Right lobe of liver (tissue), 6 donors: Measurements from ENCODE around the gene MRPS14. TPM values are rescaled to one million over a fixed set of nuclear protein-coding genes. Genes with fewer than 3 reads are reported as not detected.

Experiments
- ATAC-seq, 4 donors: fragments of 200-7000 bp; cut with Tn5 transposase; one replicate each; pipeline ENCODE4 v1.9.1; 2020; ENCODE audit warnings: mild to moderate bottlenecking in 4 of 4, moderate library complexity in 4 of 4
- DNase-seq, 3 donors: peaks; one replicate each; pipeline ENCODE4 v3.0.0-alpha.2; 2020
- H3K27ac ChIP-seq, 3 donors: fragments of 200-600 bp; one replicate each; pipeline ENCODE4 v1.8.0; 2022
- H3K27me3 ChIP-seq, 2 donors: fragments of 200-600 bp; one replicate each; pipeline ENCODE4 v1.8.0; 2022
- H3K36me3 ChIP-seq, 4 donors: fragments of 200-600 bp; sonication (generic) in 1 of 4; one replicate each; pipeline versions ENCODE4 v1.5.1 to v1.8.0; 2017 to 2022; ENCODE audit warnings: control low read depth in 1 of 4
- H3K4me1 ChIP-seq, 4 donors: fragments of 200-600 bp; sonication (generic) in 1 of 4; one replicate each; pipeline versions ENCODE4 v1.5.1 to v1.8.0; 2017 to 2022; ENCODE audit warnings: control low read depth in 1 of 4
- H3K4me3 ChIP-seq, 3 donors: fragments of 200-600 bp; one replicate each; pipeline ENCODE4 v1.8.0; 2022
- H3K9me3 ChIP-seq, 4 donors: fragments of 200-600 bp; sonication (generic) in 1 of 4; one replicate each; pipeline versions ENCODE4 v1.5.1 to v1.8.0; 2017 to 2022; ENCODE audit warnings: control low read depth in 1 of 4
- POLR2A ChIP-seq: fragments of 450-650 bp; IDR thresholded peaks from one replicate; pipeline ENCODE4 v1.6.1; 2017; ENCODE audit warnings: antibody characterized with exemption, mild to moderate bottlenecking
- WGBS: methylation state at CpG from one replicate; pipeline ENCODE4 v1.1.6; 2018; ENCODE audit warnings: low coverage, low lambda C conversion rate; ENCODE audit not compliant: insufficient coverage; ENCODE audit errors: missing lambda C conversion rate; 5-methylcytosine and 5-hydroxymethylcytosine counted together
- intact Hi-C, 2 donors: fragments of 100-400 bp; cut with DNase I; formaldehyde crosslinking; loops; one replicate each; pipeline versions ENCODE4 v1.11.2 to v1.14.1; 2022
- total RNA-seq, 6 experiments: library from RNA; depleted of rRNA in 2 of 6; stranded (reverse); fragments of >200 nt in 2 of 6; fragmentation: NEBNext Ultra II Directional in 3 of 6; extraction: Animal tissue kit (Norgen Biotek cat#: 25700) in 3 of 6; gene quantifications; one replicate each; pipeline versions ENCODE4 v1.1.0 to v1.2.4, GENCODE V29; 2016 to 2023
- TF ChIP-seq, protein P1 (sequence below), 4 donors: fragments of 200-600 bp in 3 of 4; fragments of 450-650 bp in 1 of 4; IDR thresholded peaks; one replicate each; pipeline versions ENCODE4 v1.5.1 to v1.8.0; 2016 to 2022; ENCODE audit warnings: antibody characterized with exemption in 4 of 4, mild to moderate bottlenecking in 2 of 4
- donor health status: DM: no; HTN: yes; CAD: no.
- donor health status: DM: no; HTN: no; CAD: no.
- donor health status: DM: no; HTN: no; CAD: no.
- donor health status: DM: no; HTN: yes; CAD: no.
- donor health status: DM: no; HTN: yes; CAD: no.

Gene MRPS14
- total RNA-seq, 6 experiments from 2014 or later: 9.4 to 22.8 (median 18.8) TPM

DNA sequence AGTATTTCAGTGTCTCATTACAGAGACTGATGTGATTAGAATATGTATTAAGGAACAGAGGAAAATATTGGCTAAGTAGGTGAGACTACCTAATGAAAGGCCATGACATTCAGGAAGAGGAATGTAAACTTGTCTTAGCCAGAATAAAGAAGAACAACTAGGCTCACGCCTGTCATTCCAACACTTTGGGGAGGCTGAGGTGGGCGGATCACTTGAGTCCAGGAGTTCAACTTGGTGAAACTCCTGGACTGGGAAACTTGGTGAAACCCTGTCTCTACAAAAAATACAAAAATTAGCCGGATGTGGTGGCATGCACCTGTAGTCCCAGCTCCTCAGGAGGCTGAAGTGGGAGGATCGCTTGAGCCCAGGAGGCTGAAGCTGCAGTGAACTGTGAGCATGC is 38.3 kb downstream of the MRPS14 start:
- intact Hi-C loops: no loop called here
- no peak for TF ChIP-seq POLR2A
- TF ChIP-seq, protein P1, sequence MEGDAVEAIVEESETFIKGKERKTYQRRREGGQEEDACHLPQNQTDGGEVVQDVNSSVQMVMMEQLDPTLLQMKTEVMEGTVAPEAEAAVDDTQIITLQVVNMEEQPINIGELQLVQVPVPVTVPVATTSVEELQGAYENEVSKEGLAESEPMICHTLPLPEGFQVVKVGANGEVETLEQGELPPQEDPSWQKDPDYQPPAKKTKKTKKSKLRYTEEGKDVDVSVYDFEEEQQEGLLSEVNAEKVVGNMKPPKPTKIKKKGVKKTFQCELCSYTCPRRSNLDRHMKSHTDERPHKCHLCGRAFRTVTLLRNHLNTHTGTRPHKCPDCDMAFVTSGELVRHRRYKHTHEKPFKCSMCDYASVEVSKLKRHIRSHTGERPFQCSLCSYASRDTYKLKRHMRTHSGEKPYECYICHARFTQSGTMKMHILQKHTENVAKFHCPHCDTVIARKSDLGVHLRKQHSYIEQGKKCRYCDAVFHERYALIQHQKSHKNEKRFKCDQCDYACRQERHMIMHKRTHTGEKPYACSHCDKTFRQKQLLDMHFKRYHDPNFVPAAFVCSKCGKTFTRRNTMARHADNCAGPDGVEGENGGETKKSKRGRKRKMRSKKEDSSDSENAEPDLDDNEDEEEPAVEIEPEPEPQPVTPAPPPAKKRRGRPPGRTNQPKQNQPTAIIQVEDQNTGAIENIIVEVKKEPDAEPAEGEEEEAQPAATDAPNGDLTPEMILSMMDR (IDR thresholded peaks at IDR 0.05): no peak
- WGBS: 98% methylated on average over 4 of the region's 4 CpGs
- peaks cover 0 to 14% (median 0%) of the 10 kb centered on the region in 4 donors for H3K36me3 ChIP-seq
- DNase-seq (no peak), ATAC-seq (no peak)
- H3K4me3 ChIP-seq: no peak overlapping the region
- no peaks in the 10 kb centered on the region for H3K9me3 ChIP-seq
- no peak overlapping the region for H3K27ac ChIP-seq
- no peaks in the 10 kb centered on the region for H3K27me3 ChIP-seq
- peaks cover 0 to 6% (median 0%) of the 10 kb centered on the region in 4 donors for H3K4me1 ChIP-seq

GRCh38 chr1:174982971-174983689 is 40.1 kb downstream of the MRPS14 start:
- H3K27me3 ChIP-seq: no peaks in the 10 kb centered on the region
- TF ChIP-seq, protein P1 (IDR thresholded peaks at IDR 0.05): peak; percentile 72 to 83 (median 74)
- no peak for TF ChIP-seq POLR2A
- H3K4me3 ChIP-seq: no peak overlapping the region
- peaks cover 0 to 22% (median 0%) of the 10 kb centered on the region in 4 donors for H3K36me3 ChIP-seq
- peak in 3 of 4 donors; percentile 48 to 67 (median 65) for ATAC-seq
- H3K4me1 ChIP-seq: no peaks in the 10 kb centered on the region
- no peaks in the 10 kb centered on the region for H3K9me3 ChIP-seq
- intact Hi-C loops: no loop called here
- no peak for DNase-seq
- no peak overlapping the region for H3K27ac ChIP-seq

DNA sequence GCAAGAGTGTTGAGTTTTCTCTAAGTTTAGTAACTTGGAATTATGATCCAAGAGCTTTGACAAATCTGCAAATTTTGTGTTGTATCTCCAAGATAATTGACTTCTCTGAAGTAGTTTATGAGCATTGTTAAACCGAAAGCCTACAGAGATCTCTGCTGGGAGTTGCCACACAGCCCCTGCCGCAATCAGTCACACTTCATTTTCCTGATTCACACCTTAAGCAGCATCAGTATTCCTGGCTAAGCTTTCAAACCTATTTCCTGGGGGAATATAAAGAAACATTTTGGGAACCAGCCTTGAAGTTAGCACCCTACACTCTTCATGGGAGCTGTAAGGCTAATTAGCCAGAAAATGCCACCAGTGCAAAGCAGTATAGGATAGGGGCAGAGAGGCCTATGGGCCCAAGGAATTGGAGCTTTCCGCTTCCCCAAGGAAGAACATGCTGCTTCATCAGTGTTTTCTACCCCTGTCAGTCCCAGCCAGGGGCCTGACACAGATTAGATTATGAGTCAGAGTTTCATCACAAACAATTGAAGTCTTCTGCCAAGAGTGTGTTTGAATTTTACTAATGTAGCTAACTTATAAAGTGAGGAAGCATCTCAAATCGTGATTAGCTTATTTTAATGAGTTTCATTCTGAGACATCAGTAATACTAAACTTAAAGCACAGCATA is 46.7 kb downstream of the MRPS14 start:
- WGBS: 64% methylated on average over 4 of the region's 4 CpGs
- H3K9me3 ChIP-seq: no peaks in the 10 kb centered on the region
- DNase-seq: no peak
- no peak overlapping the region for H3K4me3 ChIP-seq
- intact Hi-C loops: no loop called here
- H3K27me3 ChIP-seq: no peaks in the 10 kb centered on the region
- ATAC-seq: peak; percentile 70 to 97 (median 72)
- H3K36me3 ChIP-seq: peaks cover 0 to 13% (median 0%) of the 10 kb centered on the region in 4 donors
- TF ChIP-seq, protein P1 (IDR thresholded peaks at IDR 0.05): no peak
- no peak for TF ChIP-seq POLR2A
- no peak overlapping the region for H3K27ac ChIP-seq
- no peaks in the 10 kb centered on the region for H3K4me1 ChIP-seq

GRCh38 chr1:174975764-174976163 is 47.5 kb downstream of the MRPS14 start:
- ATAC-seq (no peak), DNase-seq (no peak)
- Histone ChIP-seq H3K9me3 (no peaks in the 10 kb centered on the region), H3K4me1 (no peaks in the 10 kb centered on the region), H3K4me3 (no peak overlapping the region), H3K27ac (no peak overlapping the region), H3K36me3 (peaks cover 0 to 8% (median 0%) of the 10 kb centered on the region in 4 donors), H3K27me3 (no peaks in the 10 kb centered on the region)
- intact Hi-C loops: no loop called here
- 100% methylated on average over 1 of the region's 1 CpG for WGBS
- no peak for TF ChIP-seq POLR2A
- TF ChIP-seq, protein P1 (IDR thresholded peaks at IDR 0.05): no peak
